ENCODE measurements around the gene ZNF488.
"Not testable (repeated sequence)": the region's sequence is repeated elsewhere in the genome, so short reads cannot be mapped to it uniquely, and the experiment has no call there.

Gene ZNF488, protein sequence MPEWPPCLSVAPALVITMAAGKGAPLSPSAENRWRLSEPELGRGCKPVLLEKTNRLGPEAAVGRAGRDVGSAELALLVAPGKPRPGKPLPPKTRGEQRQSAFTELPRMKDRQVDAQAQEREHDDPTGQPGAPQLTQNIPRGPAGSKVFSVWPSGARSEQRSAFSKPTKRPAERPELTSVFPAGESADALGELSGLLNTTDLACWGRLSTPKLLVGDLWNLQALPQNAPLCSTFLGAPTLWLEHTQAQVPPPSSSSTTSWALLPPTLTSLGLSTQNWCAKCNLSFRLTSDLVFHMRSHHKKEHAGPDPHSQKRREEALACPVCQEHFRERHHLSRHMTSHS

DNA sequence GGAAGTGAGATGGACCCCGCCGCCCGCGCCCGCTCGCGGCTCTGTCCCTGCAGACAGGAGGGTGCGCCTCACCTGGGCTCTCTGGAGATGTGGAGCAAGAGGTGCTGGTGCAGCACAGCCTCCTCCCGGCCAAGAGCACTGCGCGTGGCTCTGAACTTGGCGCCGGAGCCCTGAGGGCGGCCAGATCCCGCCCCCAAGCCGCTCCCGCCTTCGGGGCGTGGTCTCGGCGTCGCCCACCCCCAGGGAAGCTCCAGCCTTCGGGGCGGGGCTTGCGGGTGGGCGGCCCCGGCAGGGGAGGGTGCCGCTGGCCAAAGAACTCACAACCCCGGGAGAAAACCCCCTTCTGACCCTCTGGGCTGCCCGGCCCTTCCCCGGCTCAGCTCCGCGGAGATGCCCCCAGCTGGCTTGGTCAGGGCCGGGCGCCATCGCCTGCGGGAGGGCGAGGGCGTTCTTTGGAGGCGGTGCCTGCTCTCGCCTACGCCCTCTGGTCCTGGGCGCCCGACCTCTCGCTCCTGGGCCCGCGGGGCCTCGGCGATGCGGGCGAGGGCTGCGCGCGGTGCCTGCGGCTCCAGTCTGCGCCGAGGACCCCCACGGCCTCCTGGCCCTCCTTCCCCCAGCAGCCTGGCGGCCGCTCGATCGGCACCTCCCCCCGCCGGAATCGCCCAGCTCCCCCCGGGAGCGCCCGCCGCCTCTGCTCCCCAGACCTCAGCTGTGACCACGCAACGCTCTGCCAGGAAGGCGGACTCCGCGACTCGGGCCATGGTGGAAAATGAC is at the start of gene ZNF488:
TSS of gene ZNF488 (minus strand) at position 146 of the 774 bp plus-strand sequence. CDS start 15,464 bp downstream, outside the sequence.
- DNase-seq (ENCODE audit: low read depth in 1 of 2, low spot score in 1 of 2), result peak; percentile 92 to 96
- in situ Hi-C loops (cut with HindIII; ENCODE audit: low pct_unique_long_range_greater_than_20kb, low sequenced_read_pairs), result no loop called here
- TF ChIP-seq JUND (IDR thresholded peaks at IDR 0.05; ENCODE audit: low read depth), result no peak

DNA sequence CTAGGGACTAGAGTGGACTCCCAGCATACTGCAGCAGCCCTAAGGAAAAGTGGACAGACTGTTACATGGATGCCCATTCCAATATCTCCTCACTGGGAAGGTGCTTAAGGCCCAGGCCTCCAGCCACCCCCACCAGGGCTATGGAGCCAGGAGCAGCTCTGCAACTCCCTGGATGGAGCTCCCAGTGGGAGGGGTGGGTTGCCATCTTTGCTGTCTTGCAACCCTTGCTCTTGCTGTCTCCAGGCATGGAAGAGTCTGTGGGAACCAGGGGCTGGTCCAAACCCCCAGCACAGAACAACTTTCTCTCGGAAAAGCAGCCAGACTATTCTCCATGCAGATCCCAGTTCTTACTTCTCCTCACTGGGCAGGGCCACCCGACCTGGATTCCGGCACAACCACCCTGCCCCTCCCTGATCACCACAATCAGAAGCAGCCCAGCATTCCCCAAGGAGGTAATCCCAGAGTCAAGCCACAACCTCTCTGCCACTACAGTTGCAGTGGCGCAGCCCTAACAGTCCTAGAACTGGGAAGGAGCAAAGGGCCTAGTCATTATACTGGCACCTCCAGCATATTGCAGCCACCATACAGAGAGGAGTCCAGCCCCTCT is 41.8 kb upstream of the ZNF488 start:
- DNase-seq (ENCODE audit: low read depth in 1 of 2, low spot score in 1 of 2), result no peak
- in situ Hi-C loops (cut with HindIII; ENCODE audit: low pct_unique_long_range_greater_than_20kb, low sequenced_read_pairs), result no loop called here
- TF ChIP-seq JUND (IDR thresholded peaks at IDR 0.05; ENCODE audit: low read depth), result no peak

DNA sequence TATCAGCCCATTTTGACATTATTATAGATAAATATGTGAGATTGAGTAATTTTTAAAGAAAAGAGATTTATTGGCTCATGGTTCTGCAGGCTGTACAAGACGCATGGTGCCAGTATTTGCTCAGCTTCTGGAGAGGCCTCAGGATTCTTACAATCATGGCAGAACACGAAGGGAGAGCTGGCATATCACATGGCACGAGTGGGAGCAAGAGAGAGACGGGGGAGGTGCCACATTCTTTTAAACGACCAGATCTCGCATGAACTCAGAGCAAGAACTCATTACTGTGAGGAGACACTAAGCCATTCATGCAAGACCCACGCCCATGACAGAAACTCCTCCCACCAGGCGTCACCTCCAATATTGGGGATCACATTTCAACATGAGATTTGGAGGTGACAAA is 40.1 kb upstream of the ZNF488 start:
- no peak for TF ChIP-seq JUND (IDR thresholded peaks at IDR 0.05; ENCODE audit: low read depth)
- DNase-seq (ENCODE audit: low read depth in 1 of 2, low spot score in 1 of 2), result no peak
- in situ Hi-C loops (cut with HindIII; ENCODE audit: low pct_unique_long_range_greater_than_20kb, low sequenced_read_pairs), result no loop called here

DNA sequence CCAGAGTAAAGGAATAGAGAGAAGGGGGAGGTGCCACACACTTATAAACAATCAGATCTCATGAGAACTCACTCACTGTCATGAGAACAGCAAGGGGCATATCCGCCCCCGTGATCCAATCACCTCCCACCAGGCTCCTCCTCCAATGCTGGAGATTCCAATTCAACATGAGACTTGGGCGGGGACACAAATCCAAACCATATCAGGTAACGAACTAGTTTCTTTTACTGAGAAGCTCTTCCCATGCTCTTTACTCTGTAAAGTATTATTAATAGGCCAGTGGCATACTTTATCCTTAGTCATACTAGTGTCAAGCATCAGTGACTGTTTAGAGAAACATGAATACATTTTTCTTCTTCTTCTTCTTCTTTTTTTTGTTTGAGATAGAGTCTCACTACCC is 39.4 kb upstream of the ZNF488 start:
- no peak for DNase-seq (ENCODE audit: low read depth in 1 of 2, low spot score in 1 of 2)
- in situ Hi-C loops (cut with HindIII; ENCODE audit: low pct_unique_long_range_greater_than_20kb, low sequenced_read_pairs), result no loop called here
- no peak for TF ChIP-seq JUND (IDR thresholded peaks at IDR 0.05; ENCODE audit: low read depth)

DNA sequence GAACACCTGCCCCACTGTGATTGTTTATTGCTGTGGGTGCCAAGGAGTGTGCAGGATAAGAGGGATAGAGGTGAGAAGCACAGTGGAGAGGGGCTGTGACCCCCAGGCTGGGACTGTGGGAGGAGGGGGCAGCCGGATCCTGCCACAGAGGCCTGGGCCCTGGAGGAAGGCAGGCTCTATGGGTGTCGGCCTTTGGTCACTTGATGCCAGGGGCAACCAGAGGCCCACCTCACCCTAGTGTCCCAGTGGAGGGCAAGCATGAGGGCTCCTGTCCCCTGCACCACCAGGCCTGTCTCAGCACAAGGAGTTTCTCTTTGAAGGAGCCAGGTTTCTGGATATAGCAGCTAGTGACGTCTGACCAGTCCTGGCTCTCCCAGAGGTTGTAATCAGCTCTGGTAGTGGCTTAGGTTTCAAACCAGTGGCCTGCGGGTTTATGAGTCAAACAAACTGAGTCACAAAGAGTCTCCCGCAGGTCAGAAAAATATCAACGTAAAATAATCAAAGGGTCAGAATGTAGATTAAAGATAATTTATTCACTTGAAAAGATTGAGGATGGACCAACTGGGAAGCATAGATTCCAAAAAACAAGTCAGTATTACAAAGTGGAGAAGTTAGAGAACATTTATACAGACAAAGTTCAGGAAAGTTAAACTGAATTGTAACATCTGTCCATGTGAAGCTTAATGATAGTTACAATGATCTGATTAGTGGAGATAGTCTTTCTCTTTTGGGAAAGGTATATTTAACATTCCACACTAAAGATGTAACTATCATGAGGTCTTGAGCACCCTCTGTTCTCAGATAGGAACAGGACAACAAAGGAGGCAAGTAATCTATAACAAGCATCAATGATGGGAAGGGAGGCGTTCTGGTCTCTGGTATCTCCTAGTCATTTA is 37.2 kb upstream of the ZNF488 start:
- DNase-seq (ENCODE audit: low read depth in 1 of 2, low spot score in 1 of 2), result no peak
- TF ChIP-seq JUND (IDR thresholded peaks at IDR 0.05; ENCODE audit: low read depth), result no peak
- in situ Hi-C loops (cut with HindIII; ENCODE audit: low pct_unique_long_range_greater_than_20kb, low sequenced_read_pairs), result no loop called here

DNA sequence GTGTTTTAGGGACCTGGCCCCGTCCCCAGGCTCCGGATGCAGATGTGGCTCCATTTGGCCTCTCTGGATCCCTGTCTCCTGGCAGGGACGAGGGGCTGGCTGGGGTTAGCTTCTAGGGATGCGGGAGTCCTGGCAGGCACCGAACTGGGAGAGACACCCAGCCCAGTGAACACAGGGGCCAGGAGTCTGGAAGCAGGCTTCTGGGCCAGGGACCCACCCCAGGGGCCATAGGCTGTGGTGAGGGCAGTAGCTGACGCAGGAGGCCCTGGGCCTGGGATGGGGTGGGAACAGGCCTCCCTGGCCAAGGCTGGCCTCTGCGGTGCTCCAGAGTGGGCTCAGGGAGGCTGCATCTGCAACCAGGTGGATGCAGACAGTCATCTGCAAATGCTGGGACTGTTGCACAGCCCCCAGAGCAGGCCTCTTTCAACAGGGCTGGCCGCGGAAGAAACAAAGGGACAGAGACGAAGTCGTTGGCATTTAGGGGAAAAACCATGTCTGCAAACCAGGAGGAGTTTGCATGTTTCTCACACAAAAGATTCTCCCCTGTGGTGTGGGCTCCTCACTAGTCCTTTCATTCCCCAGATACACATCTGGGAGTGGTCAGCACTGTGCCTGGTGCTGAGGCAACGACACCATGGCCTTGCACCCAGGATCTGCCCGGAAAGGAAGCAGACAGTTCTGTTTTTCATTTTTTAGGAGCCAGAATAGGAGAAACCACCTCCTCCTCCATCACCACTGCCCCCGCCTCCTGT is 36.4 kb upstream of the ZNF488 start:
- no peak for TF ChIP-seq JUND (IDR thresholded peaks at IDR 0.05; ENCODE audit: low read depth)
- in situ Hi-C loops (cut with HindIII; ENCODE audit: low pct_unique_long_range_greater_than_20kb, low sequenced_read_pairs), result no loop called here
- no peak for DNase-seq (ENCODE audit: low read depth in 1 of 2, low spot score in 1 of 2)

DNA sequence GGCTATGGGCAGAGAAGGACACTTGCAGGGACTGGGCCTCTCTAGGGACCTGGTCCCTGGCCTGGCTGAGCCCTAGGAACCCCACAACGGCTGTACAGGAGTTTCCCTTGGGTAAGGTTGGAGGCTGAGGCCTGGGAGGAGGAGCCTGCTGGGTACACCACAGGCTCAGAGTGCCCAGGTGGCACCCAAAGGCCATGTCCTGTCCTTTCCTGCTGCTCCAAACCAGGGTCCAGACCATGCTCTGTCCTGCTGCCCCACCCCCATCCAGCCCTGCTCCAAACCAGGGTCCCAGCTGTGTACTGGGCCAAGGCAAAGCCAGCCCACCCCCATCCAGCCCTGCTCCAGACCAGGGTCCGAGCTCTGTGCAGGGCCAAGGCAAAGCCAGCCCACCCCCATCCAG is 35.3 kb upstream of the ZNF488 start:
- in situ Hi-C loops (cut with HindIII; ENCODE audit: low pct_unique_long_range_greater_than_20kb, low sequenced_read_pairs), result no loop called here
- no peak for TF ChIP-seq JUND (IDR thresholded peaks at IDR 0.05; ENCODE audit: low read depth)
- no peak for DNase-seq (ENCODE audit: low read depth in 1 of 2, low spot score in 1 of 2)

DNA sequence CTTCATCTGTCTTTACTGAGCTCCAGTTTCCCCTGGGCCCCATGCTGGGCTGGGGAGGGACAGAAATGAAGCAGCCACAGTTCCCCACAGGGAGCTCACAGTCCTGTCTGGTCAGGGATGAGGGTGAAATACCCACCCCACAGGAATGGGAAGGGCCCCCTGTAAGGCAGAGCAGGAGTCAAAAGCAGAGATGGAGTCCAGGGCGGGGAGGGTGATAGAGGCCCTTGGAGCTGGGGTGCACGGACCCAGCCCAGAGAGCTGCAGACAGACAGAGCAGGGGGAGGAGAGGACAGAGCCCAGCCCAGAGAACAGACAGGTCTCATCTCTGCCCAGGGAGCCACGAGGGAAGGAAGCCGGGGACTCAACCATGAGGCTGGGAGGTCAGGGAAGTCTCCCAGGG is 34.9 kb upstream of the ZNF488 start:
- in situ Hi-C loops (cut with HindIII; ENCODE audit: low pct_unique_long_range_greater_than_20kb, low sequenced_read_pairs), result no loop called here
- no peak for TF ChIP-seq JUND (IDR thresholded peaks at IDR 0.05; ENCODE audit: low read depth)
- no peak for DNase-seq (ENCODE audit: low read depth in 1 of 2, low spot score in 1 of 2)

DNA sequence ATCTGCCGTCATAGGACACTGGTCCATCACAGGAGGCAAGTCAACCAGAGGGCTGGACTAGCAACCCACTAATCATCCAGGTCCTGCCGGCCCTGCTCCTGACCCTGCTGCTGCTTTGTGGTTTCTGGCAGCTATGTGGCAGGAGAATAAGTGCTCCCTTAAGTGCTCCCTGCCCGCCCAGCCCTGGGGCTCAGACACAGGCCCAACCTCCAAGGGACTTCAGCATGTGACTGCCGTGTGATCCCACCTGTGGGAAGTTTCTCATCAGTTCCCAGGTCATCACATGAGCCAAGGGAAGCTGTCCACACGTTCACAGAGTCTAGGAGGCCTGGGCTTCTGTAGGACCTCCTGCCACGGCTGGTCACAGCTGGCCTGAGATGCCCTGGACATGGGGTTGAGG is 34.2 kb upstream of the ZNF488 start:
- in situ Hi-C loops (cut with HindIII; ENCODE audit: low pct_unique_long_range_greater_than_20kb, low sequenced_read_pairs), result no loop called here
- TF ChIP-seq JUND (IDR thresholded peaks at IDR 0.05; ENCODE audit: low read depth), result no peak
- DNase-seq (ENCODE audit: low read depth in 1 of 2, low spot score in 1 of 2), result no peak

DNA sequence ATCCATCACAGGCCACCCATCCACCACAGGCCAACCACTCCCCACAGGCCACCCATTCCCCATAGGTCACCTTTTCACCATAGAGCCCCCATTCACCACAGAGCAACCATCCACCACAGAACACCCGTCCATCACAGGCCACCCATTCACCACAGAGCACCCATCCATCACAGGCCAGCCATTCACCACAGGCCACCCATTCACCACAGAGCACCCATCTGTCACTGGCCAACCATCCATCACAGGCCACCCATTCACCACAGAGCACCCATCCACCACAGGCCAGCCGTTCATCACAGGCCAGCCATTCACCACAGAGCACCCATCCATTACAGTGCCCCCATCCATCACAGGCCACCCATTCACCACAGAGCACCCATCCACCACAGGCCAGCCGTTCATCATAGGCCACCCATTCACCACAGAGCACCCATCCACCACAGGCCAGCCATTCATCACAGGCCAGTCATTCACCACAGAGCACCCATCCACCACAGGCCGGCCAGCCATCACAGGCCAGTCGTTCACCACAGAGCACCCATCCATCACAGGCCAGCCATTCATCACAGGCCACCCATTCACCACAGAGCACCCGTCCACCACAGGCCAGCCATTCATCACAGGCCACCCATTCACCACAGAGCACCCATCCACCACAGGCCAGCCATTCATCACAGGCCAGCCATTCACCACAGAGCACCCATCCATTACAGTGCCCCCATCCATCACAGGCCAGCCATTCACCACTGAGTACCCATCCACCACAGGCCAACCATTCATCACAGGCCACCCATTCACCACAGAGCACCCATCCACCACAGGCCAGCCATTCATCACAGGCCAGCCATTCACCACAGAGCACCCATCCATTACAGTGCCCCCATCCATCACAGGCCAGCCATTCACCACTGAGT is 32.5 kb upstream of the ZNF488 start:
- in situ Hi-C loops (cut with HindIII; ENCODE audit: low pct_unique_long_range_greater_than_20kb, low sequenced_read_pairs); DNase-seq (ENCODE audit: low read depth in 1 of 2, low spot score in 1 of 2): not testable (repeated sequence)

Data from T47D (cell line).